ENCODE results near the gene CARD19.

The CARD19 gene

GRCh38 chr9:93089024-93089423 is 7.0 kb upstream of the CARD19 start:
- no peak for DNase-seq

- DNase-seq = no peak
These were observed 6.5 kb upstream of the CARD19 start for GRCh38 chr9:93089481-93089991.

- DNase-seq = no peak
These were observed 5.8 kb upstream of the CARD19 start for GRCh38 chr9:93090091-93090655.

GRCh38 chr9:93091056-93091452 is 5.0 kb upstream of the CARD19 start:
- DNase-seq = no peak

DNA sequence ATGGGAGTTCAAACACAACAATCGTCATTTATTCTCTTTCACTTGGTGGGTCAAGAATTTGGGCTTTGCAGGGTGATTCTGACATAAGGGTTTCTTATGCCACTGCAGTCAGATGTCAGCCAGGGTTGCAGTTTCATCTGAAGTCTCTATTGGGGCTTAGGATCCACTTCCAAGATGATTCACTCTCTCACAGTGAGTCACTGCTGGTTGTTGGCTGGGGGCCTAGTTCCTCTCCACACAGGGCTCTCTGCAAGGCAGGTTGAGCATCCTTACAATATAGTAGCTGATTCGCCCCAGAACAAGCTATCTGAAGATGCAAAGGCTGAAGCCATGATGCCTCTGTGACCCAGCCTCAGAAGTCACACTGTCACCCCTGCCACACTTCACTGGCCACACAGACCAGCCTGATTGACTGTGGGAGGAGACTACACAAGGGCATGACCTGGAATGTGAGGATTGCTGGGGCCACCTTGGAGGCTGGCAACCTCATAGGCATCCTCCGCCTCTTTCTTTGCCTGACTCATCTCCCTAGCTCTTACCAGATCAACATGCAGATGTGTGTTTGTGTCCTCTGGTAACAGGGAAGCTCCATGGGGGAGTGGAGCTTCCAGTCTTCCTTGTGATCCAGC is 4.5 kb upstream of the CARD19 start:
- DNase-seq = peak; percentile 41

DNA sequence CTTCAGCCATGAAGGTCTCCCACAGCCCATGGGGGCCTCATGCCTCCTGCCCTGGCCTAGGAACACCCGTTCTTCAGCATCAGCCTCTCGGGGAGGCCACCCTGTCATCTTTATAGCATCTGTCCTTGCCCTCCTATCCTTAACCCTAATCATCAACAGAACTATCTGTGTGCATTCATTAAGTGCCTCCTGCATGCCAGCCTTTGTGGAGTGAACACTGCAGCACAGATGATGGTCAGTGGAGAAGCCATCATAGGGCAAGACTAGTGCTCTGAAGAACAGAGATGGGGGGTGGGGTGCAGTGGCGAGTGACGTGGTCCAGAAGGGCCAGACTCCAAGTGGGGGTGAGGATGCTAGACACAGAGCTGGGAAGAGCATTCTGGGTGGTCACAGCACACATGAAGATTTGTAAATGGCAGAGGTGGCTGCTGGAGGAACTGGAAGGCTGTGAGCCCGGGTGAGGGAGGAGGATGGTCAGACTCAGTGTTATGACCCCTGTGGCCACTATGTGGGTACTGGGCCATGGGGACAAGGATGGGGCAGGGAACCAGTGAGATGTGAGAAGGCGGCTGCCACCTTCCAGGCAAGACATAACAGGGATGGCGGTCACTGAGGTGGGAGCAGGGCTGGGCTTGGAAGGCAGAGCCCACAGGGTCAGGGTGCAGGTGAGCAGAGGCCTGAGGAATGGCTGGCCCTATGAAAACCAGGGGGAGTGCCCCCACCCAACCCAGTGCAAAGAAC is 3.6 kb upstream of the CARD19 start:
- peak; percentile 7 for DNase-seq

DNA sequence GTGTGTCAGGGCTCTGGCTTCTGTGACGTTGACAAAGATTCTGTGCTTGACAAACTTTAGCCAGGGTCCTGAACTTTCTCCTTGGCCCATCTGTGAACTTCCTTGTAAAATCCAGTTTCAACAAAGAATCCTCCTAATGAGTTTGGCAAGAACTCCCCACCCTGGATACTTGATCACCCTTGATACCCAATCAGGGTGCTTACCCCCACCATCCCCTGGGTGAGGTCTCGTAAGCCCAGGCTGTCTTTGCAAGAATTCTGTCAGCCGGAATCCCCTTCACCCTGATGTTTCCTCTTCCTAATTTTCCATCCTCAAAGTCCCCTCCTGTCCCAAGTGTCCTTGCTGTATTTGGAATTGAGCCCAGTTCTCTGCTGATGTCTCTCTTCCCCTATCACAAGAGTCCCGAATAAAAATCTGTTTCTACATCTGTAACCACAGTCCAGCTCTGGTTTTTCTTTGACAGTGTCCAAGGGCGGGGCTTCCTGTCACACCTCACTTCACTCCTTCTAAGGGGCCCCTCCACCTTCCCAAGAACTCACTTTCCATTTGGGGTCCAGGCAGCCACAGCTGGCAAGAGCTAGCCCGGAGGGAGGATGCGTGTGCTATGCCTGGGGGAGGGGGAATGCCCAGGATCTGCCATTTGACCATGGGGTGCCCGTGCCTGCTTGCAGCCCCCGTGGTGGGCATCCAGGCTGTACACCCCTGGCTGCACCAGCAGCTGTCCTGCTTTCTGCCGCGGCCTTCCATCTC is 2.7 kb upstream of the CARD19 start:
- DNase-seq = peak; percentile 42

DNA sequence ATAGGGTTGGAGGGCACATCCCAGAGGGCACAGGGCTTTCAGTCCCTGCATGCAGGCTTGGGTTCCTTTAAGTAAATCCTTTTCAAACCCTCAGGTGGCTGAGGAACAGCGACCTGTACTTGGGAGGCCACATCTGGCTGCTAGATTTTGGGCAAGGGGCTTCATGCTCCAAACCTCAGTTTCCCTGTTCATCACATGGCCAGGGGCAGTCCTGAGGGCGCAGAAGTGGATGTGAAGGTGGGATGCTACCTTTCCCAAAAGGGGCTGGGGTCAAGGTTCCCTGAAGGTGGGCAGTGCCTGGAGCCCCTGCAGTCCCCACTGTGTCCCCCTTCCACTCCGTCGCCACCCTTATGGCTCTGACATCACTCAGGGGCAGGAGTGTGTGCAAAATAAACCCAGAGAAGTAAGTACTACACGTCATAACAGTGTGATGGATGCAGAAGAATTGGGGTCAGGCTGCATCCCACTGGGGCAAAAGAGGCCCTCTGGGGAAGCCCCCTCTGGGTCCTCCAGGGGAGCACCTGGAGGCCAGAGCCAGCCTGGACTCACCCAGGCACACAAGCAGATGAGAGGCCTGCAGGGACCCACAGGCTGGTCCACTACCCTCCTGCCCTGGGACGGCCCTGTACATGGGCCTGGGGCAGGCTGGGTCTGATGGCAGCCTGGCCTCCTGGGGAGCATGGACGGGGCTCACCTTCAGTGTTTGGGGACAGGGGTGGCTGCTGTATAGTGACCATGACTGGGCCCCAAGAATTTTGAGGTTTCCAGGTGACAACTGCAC is 1.9 kb upstream of the CARD19 start:
- peak; percentile 24 for DNase-seq

DNA sequence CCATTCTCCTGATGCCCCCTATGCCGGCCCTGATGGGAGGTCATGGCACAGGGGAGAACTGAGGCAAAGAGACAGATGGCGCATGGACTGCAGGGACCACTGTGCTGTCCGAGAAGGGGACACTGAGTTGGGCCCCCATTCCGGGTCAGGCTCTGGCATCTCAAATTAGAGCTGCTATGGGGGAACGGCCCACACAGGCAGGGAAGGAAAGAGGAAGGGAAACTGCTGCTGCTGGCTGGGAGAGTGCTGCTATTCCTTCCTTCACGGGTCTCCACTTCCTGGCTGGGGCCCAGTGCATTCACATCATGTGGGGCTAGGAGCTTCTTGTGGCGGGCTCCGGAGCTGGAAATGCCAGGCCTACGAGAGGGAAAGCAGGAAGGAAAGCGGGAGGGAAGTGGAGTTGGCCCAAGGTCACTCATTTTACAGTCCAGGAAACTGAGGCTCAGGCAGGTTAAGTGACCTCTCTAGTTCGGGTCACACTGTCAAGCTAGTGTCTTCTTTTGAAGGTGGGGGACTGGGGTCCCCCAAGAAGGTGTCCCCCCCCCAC is 1.3 kb upstream of the CARD19 start:
- peak; percentile 81 for DNase-seq

DNA sequence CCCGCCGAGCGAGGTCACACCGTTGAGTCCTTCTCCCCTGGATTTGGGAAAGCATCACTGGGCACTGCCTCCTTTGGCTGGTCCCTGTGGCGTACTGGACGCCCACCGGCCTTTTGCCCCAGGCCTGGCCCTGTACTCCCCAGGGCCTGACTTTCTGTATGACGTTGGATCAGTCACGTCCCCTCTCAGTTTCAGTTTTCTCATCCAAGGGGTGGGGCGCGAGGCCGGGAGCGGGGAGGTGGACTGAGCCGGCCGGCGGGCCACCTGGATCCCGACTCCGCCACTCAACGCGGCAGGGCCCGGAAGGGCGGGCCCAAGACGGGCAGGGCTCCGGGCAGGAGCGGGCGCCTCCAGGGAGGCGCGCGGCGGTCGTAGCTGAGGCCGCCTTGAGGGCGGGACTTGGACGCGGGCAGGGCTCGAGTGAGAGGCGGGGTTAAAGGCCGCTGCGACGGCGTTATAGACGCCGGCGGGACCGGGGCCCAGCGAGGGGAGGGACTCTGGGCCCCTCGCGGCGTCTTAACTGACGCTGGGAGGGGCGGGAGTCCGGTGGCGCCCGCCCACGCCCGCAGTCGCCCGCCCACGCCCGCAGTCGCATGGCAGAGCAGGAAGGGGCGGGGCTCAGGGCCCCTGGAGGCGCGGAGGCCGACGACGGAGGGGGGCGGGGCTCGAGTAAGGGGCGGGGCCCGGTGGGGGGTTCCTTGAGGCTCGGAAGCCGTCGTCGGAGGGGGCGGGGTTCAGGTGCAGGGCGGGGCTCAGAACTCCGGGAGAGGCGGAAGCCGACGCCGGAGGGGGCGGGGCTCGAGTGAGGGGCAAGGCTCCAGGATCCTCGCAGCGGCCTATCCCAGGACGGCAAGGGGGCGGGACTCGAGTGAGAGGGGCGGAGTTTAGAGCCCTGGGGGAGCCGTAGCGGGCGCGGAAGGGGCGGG is 549 bp upstream of the CARD19 start:
- peak; percentile 100 for DNase-seq

DNA sequence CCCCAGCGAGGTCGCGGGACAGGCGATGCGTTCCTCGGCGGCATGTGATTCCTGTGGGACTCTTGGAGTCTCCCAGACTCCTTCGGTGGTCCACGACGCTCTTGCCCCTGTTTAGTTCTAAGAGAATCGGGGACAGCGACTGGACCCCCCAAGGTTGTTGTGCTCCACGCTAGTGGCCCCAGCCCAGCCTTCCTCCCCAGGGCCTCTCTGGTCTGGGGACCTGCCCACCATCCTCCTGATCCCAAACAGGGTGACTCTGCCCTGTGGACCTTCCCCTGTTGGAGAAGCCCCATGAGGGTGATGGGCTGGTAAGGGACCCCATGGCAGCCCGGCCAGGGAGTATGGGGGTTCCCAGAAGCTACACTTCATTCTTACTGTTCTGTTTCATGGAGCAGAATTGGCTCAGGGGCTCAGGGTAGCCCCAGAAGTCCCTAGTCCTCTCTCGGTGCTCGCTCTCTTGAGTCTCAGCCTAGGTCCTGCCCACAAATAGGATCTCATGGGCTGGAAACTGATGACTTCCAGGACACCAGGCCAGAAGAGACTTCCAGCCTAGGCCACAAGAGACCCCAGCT is 880 bp downstream of the CARD19 start:
- DNase-seq = peak; percentile 34

- DNase-seq = peak; percentile 23
These were observed 1.6 kb downstream of the CARD19 start for GRCh38 chr9:93097511-93098201.

DNA sequence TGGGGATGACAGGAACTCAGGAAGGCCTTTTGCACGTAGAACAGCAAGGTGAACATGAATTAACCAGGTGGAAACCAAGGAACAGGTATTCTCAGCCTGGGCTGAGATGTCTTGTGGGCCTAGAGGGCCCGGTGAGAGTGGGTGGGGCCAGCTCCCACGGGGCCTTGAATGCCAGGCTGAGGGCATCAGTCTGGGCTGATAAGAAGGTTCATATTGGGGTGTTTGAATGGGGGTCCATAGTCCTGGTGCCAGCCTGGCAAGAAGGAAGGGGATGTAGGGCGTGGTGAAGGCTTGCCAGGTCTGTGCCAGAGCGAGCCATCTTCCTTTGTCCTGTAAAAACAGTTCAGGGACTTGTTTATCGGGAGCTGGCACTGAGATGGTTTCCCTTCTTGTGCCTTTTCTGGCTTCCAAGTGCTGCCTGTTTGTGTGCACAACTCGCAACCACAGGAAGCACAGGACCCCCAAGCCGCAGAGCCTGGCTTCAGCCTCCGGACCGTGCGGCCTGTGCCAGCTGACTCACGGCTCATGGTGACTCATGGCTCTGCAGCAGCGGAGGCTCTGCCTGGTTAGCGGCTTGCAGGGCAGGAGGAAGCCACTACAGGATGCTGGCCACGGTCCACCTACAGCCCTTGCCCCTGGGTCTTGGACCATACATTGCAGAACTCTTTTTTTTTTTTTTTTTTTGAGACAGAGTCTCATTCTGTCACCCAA is 2.4 kb downstream of the CARD19 start:
- DNase-seq = peak; percentile 85

GRCh38 chr9:93099551-93100275 is 3.7 kb downstream of the CARD19 start:
- DNase-seq = peak; percentile 21

DNA sequence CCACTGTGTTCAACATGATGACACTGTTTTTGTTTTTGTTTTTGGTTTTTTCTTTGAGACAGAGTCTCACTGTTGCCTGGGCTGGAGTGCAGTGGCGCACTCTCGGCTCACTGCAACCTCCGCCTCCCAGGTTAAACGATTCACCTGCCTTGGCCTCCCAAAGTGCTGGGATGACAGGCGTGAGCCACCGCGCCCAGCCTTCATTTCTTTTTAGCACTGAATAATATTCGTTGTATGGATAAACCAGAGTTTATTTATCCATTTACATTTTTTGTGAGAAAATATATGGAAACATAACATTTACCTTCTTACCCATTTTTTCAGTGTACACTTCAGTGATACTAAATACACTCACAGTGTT is 4.2 kb downstream of the CARD19 start:
- DNase-seq = peak; percentile 1

GRCh38 chr9:93101086-93101485 is 5.1 kb downstream of the CARD19 start:
- peak; percentile 5 for DNase-seq

DNA sequence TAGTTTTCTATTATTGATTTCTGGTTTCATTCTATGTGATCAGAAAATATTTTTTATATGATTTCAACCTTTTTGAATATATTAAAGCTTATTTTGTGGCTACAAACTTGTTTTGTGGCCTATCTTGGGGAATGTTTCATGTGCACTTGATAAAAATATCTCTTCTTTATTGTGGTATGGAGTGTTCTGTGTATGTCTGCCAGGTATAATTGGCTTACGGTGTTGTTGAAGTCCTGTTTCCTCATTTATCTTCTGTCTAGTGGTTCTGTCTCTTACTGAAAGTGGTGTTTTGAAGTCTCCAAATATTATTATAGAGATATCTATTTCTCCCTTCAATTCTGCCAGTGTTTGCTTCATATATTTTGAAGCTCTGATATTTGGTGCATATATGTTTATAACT is 9.6 kb downstream of the CARD19 start:
- no peak for DNase-seq

DNA sequence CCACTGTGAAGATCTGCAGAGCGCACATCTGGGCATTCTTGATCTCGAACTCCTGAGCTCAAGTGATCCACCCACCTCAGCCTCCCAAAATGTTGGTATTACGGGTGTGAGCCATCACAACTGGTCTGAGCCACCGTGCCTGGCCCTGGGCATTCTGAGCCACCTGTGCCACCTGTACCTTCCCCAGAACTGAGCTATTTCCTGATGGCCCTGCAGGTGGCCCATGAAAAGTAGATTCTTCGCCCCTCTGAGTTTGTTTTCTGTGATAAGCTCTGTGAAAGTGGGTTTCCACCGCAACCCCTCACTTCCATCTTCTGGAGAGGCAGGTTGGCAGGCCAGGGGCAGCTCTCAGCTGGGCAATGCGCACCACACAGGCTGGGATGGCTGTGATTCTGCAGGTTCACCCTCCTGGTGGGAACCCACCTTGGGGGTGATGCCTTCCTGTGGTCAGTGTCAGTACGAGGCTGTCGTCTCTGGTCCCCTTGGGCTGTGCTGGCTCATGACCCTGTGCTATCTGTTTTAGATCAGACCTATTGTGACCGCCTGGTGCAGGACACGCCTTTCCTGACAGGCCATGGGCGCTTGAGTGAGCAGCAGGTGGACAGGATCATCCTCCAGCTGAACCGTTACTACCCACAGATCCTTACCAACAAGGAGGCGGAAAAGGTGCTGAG is 11.3 kb downstream of the CARD19 start:
- DNase-seq = peak; percentile 4

All from right hindlimb (tissue), 1 donor.